Astrocyte of the spinal cord (primary cell): Measurements from ENCODE around the gene ETNK2.

Experiments used
- DNase-seq: peaks from one replicate; pipeline ENCODE4 v3.0.0; 2011; ENCODE audit warnings: low read depth, low spot score
- H3K4me3 ChIP-seq: 2 replicates; pipeline ENCODE4 v1.5.1; 2011; ENCODE audit warnings: low read depth, mild to moderate bottlenecking, low read length, moderate library complexity
- CTCF ChIP-seq: IDR thresholded peaks from 2 replicates; pipeline ENCODE4 v1.5.1; 2012; ENCODE audit warnings: low read depth, mild to moderate bottlenecking, low read length, inconsistent platforms
- in situ Hi-C: cut with HindIII; loops from 2 replicates; pipeline ENCODE4 v1.10.0; 2017; ENCODE audit warnings: low sequenced_read_pairs

The ETNK2 gene

GRCh38 chr1:204143276-204144041 lies 8.4 kb downstream of the ETNK2 start:
- no peak for TF ChIP-seq CTCF
- in situ Hi-C loops = loop anchor here (25.0 kb wide), 1 partner anchor 281 kb away; the partner anchor contains the start of gene SNRPE
- DNase-seq = no peak
- H3K4me3 ChIP-seq = no peak overlapping the region

- in situ Hi-C loops = loop anchor here (25.0 kb wide), 1 partner anchor 280 kb away; the partner anchor contains the start of gene SNRPE
- DNase-seq = no peak
- TF ChIP-seq CTCF = no peak
- no peak overlapping the region for H3K4me3 ChIP-seq
Observed at GRCh38 chr1:204142032-204142974, 9.5 kb downstream of the ETNK2 start.

- DNase-seq = no peak
- H3K4me3 ChIP-seq = no peak overlapping the region
- TF ChIP-seq CTCF = no peak
- in situ Hi-C loops = loop anchor here (25.0 kb wide), 1 partner anchor 279 kb away; the partner anchor contains the start of gene SNRPE
Observed at GRCh38 chr1:204141131-204141530, 10.7 kb downstream of the ETNK2 start.

- no peak for TF ChIP-seq CTCF
- H3K4me3 ChIP-seq = no peak overlapping the region
- in situ Hi-C loops = loop anchor here (25.0 kb wide), 1 partner anchor 278 kb away; the partner anchor contains the start of gene SNRPE
- DNase-seq = no peak
Observed at GRCh38 chr1:204139952-204140351, 11.9 kb downstream of the ETNK2 start.

- no peak for DNase-seq
- no peak for TF ChIP-seq CTCF
- no peak overlapping the region for H3K4me3 ChIP-seq
- in situ Hi-C loops = loop anchor here (25.0 kb wide), 1 partner anchor 277 kb away; the partner anchor contains the start of gene SNRPE
Observed at GRCh38 chr1:204139088-204139487, 12.8 kb downstream of the ETNK2 start.

GRCh38 chr1:204136814-204137213 lies 15.0 kb downstream of the ETNK2 start:
- TF ChIP-seq CTCF = no peak
- in situ Hi-C loops = loop anchor here (25.0 kb wide), 1 partner anchor 275 kb away; the partner anchor contains the start of gene SNRPE
- H3K4me3 ChIP-seq = no peak overlapping the region
- DNase-seq = no peak
